NOMO-1 treated with DMSO at 0.1 percent for 48 hours (cell line): ENCODE measurements around the gene MCTP2.

Source experiments
- DNase-seq: peaks from one replicate; lab custom pipeline; 2025; ENCODE audit not compliant: unreplicated experiment; lab: John Stamatoyannopoulos, UW

MCTP2 gene

GRCh38 chr15:94351031-94351535 lies 119.7 kb downstream of the MCTP2 start:
- DNase-seq, result no peak

- no peak for DNase-seq
Observed at GRCh38 chr15:94352636-94353487, 121.5 kb downstream of the MCTP2 start.

GRCh38 chr15:94353488-94353820 lies 122.1 kb downstream of the MCTP2 start:
- DNase-seq, result no peak

GRCh38 chr15:94354655-94355054 lies 123.3 kb downstream of the MCTP2 start:
- DNase-seq, result no peak

GRCh38 chr15:94359716-94360115 lies 128.4 kb downstream of the MCTP2 start:
- DNase-seq, result no peak

- DNase-seq, result no peak
Observed at GRCh38 chr15:94360251-94360685, 128.9 kb downstream of the MCTP2 start.

- no peak for DNase-seq
Observed at GRCh38 chr15:94362385-94363092, 131.2 kb downstream of the MCTP2 start.

GRCh38 chr15:94363382-94363781 lies 132.0 kb downstream of the MCTP2 start:
- DNase-seq, result no peak

- no peak for DNase-seq
Observed at GRCh38 chr15:94366781-94367180, 135.4 kb downstream of the MCTP2 start.

GRCh38 chr15:94367726-94368535 lies 136.6 kb downstream of the MCTP2 start:
- no peak for DNase-seq

GRCh38 chr15:94370206-94370935 lies 139.0 kb downstream of the MCTP2 start:
- peak; percentile 21 for DNase-seq

- DNase-seq, result peak; percentile 31
Observed at GRCh38 chr15:94370936-94371285, 139.6 kb downstream of the MCTP2 start.

- no peak for DNase-seq
Observed at GRCh38 chr15:94372821-94373220, 141.5 kb downstream of the MCTP2 start.

- no peak for DNase-seq
Observed at GRCh38 chr15:94375997-94376396, 144.6 kb downstream of the MCTP2 start.

GRCh38 chr15:94379986-94380385 lies 148.6 kb downstream of the MCTP2 start:
- DNase-seq, result no peak

- DNase-seq, result no peak
Observed at GRCh38 chr15:94380798-94381197, 149.4 kb downstream of the MCTP2 start.

GRCh38 chr15:94381384-94381783 lies 150.0 kb downstream of the MCTP2 start:
- no peak for DNase-seq

- DNase-seq, result peak; percentile 81
Observed at GRCh38 chr15:94383041-94383440, 151.7 kb downstream of the MCTP2 start.

- DNase-seq, result no peak
Observed at GRCh38 chr15:94383706-94384105, 152.3 kb downstream of the MCTP2 start.

GRCh38 chr15:94385441-94385840 lies 154.1 kb downstream of the MCTP2 start:
- no peak for DNase-seq

- no peak for DNase-seq
Observed at GRCh38 chr15:94386351-94386750, 155.0 kb downstream of the MCTP2 start.
